Stimulated activated CD4-positive, alpha-beta T cell treated with anti-CD3 and anti-CD28 coated beads, TNF-alpha, amount 100 ng/mL, for 48 hours (primary cell): ENCODE measurements around the gene RAI1.
"Not testable (repeated sequence)": the region's sequence is repeated elsewhere in the genome, so short reads cannot be mapped to it uniquely, and the experiment has no call there.

Source experiments
- DNase-seq, 3 donors: peaks; one replicate each; pipeline ENCODE4 v3.0.0-alpha.2; 2020; ENCODE audit warnings: low read depth in 3 of 3

The RAI1 gene

DNA sequence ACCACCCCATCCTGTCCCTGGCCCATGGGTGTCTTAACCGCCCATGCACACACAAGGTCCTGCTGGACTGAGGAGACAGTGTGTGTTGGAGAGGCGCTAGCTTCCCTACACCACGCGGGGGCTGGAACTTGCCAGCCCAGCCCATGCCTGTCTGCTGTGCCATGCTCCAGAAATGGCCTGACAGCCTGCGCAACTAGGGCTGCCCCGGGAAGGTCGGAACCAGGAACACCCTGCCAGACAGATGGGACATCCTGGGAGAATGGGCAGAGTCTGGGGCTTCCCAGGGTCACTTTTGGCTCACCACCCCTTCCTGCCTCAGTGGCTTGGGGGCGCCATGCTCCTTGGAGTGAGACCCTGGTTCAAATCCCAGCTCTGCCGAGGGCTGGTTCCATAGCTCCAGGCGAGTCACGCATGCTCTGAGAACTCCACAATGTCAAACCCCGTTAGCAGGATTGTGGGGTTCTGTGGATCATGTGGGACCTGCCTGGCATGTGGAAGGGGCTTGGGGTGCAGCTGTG lies 119.3 kb downstream of the RAI1 start:
- DNase-seq, result no peak

DNA sequence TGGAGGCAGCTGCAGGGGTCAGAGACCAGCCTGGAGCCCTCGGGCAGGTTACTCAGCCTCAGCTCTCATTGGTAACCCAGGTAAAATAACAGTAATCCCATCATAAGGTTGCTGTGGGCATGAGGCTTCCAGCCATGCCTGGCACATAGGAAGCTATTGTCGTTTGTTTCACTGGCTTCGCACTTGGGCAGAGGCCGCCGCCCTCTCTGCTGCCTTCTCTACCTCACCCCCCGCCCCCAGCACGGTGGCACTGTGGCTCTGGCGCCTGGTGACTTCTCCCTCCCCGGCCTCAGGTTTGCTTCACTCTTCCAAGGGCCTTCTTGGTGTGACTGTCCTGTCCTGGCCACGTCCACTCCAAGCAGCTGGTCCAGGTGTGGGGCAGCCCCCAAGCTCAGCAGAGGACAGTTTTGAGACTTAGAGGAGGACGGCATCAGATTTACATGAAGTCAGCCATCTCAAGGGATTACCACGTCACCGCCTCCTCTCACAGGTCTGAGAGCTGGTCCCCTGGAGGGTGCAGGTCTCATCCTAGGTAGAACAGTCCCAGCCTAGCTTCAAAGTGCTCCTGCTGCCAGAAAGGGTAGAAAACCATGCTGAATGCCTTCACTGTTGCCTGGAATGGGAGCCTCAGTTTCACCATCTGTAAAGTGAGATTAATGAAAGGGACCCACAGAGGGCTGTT lies 120.7 kb downstream of the RAI1 start:
- DNase-seq, result no peak

DNA sequence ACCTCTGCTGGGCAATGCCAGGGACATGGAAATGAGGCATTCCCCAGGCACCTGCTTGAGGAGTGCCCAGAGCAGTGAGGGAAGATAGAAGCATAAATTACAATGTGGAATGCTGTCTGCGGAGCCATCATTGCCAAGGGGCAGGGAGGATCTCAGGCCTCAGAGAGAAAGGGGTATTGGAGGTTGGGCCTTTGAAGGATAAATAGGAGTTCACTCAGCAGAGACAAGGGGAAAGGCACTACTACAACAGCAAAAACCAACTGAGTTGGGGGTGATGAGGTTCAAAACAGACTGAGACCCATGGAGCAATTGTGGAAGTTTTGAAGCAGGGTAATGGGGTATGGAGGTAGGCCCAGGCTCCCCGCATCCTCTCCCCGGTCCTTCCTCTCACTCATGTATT lies 122.7 kb downstream of the RAI1 start:
- DNase-seq, result no peak

DNA sequence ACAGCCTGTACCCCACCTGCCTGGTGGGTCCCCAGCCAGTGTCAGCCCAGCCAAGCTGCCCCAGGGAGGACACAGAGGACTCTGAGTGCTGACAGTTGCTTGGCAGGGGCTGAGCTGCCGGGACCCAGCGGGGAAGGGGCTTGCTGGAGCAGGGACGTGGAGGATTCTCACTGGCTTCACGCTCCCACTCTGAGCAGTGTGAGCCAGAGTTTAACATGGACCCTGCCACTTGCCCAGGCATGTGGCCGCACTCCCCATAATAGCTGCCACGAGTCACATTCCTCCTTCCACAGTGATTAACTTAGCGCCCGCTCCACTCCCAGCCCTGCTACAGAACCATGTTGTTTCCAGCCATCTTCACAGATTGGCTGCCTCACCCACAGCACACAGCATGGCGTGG lies 124.3 kb downstream of the RAI1 start:
- DNase-seq, result no peak

DNA sequence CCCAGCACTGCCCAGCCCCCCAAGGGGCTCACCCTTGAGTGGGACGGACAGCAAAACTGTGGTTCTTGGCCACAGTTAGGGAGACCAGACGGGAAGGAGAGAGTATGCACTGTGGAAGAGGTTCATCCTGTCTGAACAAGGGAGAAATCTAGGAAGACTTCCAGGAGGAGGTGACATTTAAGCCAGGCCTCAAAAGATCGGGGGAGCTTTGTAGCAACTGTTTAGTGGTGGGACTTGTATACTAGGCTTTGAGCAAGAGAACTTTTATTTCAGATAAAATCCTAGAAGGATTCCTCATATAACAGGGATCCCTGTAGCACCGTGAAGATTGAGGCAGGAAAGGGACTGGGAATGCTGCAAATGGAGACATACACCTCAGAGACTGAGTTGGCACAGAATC lies 124.8 kb downstream of the RAI1 start:
- no peak for DNase-seq

DNA sequence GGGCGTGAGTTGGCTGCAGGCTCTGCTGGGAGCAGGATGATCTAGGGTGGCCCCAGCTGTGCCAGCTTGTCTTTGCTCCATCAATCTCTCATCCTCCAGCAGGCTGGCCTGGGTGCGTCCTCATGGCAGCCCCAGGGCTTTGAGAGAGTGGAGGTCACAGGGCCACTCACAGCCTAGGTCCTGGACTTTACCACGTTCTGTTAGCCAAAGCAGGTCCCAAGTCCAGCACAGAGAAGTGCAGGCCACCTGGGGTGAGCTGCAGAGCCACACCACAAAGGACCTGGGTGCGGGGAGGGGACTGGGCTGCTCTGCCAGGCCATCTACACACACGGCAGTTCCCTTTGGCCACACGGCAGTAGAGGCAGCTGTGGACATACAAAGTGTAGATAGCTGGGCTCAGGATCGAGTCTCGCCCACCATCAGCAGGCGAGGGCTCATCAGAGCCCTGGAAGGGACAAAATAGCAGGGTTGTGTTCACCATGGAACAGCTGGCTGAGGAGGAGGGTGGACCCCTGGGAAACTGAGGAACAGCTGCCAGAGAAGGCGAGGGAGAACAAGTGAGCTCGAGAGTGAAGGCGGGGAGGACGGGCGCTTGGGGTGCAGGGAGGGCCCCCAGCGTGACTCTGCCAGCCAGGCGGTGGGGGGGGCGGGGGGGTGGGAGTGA lies 125.5 kb downstream of the RAI1 start:
- DNase-seq, result no peak

DNA sequence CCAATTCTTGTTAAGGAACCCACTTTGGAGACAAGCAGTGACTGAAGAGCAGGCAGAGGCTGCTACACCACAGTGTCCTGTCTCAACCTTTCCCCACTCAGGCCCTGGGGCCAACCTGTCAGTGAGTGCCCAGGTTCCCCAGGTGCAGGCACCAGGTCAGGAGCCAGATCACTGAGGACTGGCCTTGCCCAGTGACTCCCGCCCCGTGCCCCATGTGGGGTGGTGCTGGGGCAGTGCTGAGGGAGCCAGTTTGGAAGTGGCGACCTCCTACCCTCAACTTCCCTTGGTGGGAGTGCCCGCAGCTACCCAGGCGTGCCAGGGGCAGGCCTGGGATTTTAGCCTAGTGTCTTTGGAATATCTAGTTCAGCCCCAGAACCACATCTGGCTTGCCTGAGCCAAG lies 126.2 kb downstream of the RAI1 start:
- DNase-seq, result no peak

DNA sequence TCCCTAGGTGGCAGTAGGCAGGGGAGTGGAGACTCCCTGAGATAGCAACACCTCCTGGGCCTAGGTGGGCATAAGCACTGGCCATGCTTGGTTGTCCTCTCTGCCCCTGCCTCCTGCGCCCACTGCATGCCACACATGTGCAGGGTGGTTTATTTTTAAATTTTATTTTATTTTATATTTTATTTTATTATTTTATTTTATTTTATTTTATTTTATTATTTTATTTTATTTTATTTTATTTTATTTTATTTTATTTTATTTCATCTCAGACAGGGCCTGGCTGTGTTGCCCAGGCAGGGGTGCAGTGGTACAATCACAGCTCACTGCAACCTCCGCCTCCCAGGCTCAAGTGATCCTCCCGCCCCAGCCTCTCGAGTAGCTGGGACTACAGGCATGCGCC lies 126.9 kb downstream of the RAI1 start:
- DNase-seq, result not testable (repeated sequence)

DNA sequence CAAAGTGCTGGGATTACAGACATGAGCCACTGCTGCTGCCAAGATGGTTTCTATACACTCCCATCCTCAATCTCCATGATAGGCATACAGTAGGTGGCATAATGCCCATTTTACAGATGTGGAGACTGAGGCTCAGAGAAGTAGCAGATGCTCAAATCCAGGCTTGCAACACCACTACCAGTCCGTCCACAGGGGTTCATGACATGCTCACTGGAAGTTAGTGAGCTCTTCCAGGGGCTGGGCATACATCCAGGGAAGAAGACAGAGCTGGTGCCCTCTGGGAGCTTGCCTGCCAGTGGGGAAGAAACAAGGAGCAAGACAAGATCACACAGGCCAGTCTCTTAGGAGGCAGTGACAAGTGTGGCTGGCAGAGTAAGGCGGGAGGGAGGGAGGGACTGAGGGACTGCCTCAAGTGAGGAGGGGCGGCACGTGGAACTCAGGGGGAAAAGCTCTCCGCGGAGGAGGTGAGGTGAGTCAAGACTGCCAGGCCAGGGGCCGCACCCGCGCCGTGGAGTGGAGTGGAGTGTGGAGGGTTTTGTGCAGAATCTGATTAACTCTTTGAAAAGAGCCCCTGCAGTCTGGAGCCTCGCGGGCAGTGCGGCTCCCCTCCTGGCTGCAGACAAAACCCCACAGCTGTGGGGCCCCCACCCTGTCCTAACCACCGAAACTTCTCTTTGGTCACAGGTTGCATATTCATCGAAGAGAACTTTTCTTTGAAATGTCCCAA lies 127.6 kb downstream of the RAI1 start:
- DNase-seq, result no peak

DNA sequence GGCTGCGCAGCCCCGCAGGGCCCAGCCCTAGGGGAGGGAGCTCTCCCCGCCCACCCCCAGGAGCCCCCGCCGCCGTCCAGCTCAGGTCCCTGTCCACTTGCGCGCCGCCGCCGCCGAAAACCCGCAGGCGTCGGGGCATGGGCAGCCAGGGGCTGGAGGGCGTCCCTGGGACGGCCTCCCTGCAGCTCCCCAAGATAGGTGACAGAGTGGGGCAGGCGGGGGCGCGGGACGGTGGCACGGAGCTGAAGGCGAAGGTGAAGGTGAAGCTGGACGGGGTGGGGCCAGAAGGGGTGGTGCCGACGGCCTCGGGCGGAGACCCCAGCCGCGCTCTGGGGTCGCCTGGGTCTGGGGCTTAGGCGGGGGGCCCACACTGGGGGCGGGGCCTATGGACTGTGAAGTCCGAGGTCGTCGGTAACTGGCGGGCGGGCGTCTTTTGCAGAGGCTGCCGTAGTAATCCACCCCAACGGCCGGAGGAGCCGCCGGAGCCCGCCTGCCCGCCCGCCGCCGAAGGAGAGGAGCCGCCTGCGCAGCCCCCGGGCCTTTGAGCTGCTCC lies 128.3 kb downstream of the RAI1 start:
- no peak for DNase-seq

DNA sequence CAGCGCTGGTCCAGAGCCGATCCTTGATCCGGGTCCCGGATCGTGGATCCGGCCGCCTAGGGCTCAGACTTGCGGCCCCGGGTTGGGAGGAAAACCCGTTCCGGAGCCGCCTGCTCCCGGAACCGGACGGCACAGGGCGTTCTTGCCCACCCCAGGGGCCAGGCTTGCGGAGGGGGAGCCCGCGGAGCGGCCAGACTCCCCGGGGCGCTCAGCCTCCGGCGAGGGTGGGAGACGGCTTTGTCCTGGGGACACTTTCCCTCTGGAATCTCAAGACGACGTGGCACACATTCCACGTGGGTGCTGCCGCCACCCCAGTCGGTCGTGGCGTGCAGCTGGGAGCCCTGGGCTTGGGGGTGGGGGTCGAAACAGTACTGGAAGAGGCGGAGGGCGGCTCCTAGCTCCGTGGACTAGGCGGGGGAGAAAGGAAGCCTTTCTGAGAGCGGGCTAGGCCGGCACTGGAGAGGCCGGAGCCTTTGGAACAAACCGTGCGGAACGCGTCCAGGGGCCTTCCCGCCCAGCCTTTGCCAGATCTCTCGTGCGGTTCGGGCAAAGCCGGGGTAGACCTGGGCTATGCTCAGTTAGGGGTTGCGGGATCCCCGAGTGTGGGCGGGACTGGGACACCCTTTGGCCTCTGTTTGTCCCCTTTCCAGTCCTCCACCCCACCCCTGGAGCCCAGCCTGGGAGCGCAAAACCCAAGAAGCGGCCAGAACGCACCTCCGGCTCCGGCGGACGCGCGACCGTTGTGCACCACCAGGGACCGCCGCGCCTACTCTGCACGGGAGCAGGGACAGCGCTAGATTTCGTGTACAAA lies 129.0 kb downstream of the RAI1 start:
- DNase-seq, result no peak

DNA sequence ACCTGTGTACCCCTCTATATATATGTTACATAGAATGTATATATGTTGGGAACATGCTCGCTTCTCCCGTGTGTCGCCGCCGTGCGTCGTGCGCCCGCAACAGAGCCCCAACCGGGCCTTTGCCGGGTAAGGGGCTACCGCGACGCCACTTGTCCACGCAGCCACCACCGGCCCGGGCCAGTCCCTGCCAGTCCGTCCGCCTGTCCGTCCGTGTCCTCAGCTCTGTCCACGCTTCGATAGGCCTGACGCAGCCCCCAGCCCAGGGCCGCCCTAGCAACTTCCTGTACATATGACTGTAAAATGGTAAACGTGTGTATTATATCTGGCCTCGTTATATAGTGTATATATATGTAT lies 129.6 kb downstream of the RAI1 start:
- DNase-seq, result no peak

DNA sequence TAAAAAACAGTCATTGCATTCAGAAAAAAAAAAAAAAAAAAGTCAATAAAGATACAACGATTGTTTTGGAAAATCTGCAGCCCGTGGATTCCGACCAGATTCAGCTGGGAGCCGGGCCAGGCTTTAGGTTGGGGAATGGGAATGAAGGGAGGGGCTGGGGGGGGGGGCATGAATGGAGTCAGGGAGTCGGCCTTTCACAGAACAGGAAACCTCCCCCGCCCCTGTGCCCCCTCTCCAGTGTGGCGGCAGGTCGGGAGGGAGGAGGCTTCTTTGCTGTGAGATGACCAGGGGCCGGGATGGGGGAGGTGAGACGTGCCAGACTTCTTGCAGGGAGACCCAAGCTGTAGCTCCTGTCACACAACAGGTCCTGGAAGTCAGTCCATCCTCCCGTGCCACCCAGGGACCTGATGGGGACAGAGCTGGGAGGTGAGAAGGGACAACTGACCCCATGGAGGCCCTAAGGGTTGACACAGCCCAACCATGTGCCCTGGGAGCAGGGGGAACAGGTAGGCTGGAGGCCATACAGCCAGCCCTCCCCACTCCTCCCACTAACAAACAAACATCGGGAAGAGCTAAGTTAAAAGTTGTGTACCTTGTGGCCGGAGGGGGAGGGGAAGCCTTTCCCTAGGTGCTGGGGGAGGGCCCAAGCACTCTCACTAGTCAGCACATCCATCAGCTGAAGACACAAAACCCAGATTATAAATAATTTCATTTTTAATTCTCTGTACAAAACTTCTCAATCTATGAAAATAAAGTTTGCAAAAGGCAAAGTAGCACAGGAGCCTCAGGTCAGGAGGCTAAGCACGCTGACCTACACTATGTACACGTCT lies 130.3 kb downstream of the RAI1 start:
- DNase-seq, result no peak

DNA sequence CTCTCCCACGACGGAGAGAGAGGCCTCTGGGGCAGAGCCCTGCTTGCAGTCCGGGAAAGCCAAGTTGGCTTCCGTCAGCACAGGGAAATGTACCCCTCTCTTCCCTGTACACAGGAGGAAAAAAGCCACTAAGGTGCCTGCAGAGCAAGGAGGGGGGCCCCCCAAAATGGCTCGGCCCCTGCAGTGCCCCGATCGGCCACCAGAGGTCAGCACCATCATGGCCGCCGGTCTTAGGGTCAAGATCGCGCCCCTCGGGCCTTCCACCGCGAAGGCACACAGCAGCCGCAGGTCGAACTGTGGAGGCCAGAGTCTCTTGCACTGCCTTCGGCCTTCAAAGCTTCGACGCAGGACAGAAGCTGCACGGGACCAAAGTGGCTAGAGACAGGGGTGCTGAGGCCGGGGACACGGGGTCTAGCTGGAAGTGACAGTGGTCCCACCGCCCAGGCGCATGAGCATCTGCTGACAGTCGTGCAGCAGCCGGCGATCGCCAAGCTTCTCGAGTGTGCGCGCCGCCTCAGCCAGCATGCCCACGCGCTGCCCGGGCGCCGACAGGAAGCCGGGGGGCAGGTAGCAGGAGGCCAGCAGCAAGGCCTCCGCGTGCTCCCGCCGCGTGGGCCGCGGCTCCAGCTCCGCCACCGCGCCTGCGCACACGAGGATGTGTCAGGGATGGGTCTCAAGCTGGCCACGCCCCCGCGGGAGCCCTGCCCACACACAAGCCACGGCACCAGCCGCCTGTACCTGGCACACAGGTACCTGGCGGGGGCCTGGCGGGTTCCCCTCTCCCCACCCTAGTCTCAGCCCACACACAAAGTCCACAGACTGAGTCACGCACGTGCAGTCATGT lies 131.2 kb downstream of the RAI1 start:
- DNase-seq, result peak in 1 of 3 donors; percentile 50

DNA sequence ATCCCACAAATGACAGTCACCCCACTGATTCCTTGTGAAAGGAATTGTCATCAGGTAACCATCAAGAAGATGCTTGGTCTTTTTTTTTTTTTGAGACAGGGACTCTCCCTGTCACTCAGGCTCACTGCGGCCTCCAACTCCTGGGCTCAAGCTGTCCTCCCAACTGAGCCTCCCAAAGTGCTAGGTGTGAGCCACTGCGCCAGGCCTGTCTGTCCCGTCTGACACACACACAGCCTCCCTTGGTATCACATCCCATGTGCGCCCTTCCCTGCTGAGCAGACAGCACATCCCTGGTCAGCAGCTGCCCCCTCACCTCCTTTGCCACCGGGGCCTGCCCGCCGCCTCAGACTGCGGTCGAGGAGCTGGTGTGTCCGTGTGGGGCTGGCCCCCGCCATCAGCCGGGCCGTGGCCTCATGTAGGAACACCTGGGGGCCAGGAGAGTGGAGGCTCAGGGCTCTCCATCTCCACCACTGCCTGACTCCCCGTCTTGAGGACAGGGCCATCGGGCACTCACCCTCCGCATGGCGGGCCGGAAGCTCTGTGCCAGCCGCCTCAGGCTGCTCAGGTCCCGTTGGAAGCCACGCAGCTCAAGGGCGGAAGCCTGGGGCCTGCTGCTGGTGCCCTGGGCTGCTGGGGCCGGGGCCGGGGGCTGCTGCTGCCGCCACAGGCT lies 131.9 kb downstream of the RAI1 start:
- DNase-seq, result no peak

DNA sequence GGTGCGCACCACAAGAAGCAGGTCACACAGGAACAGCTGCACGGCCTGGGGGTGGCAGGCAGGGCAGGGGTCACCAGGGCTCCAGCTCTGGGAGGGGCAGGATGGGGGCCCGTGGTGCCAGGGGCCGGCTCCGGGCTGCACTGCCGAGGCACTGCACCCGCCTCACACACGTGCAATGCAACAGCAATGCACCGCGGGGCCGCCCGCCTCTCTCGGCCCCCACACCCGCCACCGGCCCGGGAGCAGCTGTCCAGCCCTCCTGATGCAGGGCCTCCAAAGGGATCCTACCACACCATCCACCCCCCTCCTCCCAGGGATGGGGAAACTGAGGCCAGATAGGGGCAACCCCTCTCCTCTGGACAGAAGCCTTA lies 132.5 kb downstream of the RAI1 start:
- DNase-seq, result no peak

DNA sequence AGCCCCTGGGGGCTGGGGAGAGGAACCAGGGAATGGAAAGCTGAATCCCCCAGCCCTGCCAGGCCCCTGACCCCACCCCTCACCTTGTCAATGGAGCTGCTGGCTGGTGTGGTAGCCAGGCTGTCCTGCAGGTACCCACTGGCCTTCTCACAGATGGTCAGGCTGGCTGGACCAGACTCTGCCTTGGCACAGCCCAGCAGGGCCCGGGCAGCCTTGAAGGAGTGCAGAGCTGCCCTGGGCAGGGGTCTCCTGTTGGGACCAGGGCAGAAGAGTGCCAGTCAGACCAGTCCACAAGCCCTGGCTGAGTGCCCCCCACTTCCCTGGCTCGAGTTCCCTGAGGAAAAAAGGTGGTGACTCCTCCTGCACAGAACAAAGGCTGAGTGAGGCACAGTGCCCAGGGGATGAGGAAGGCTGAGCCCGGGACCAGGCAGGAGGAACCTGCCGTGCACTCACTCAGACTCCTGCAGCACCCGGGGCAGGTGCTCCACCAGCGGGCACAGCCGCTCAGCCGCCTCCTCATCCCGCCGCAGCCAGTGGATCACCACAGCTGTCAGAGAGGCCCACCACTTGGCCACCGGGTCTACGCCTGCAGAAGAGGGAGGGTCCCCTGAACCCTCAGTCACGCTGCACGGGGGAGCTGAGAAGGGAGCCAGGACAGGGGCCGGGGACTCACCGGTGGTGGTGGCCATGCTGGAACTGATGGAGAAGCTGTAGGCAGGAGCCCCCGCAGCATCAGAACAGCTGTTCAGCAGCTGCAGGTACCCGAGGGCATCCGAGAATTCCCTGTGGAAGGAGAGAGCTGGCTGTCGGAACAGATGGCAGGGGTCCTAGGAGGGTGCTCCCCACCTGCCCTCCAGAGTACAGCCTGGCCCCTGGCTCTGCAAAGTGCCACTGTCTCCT lies 133.2 kb downstream of the RAI1 start:
- DNase-seq, result no peak

DNA sequence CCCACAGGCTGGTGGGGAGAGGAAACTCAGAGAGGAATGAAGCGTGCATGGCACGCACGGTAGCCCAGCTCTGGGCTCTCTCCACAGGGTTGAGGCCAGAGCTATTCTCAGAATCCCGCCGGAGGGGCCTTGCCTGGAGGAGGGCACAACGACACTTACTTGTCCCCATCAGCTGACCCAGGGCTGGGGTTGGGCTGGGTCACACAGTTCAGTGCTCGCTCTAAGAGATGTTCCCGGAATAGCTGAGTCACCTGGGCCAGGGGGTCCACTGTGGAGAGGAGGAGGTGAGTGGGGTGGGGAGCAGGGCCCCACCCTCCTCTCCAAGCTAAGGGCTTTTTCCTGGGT lies 133.8 kb downstream of the RAI1 start:
- DNase-seq, result no peak
